OCI-LY3 (cell line): ENCODE results near the gene DHDH.

Experiments
- H2AFZ ChIP-seq: fragments of 200-600, 300-600 bp; shearing (Covaris generic); 2 replicates; pipeline ENCODE4 v1.6.0; 2014; ENCODE audit warnings: antibody characterized with exemption, low read depth, low read length
- H3K27ac ChIP-seq: fragments of 200-600, 300-600 bp; sonication (generic); 2 replicates; pipeline ENCODE4 v1.5.1; 2014; ENCODE audit warnings: mild to moderate bottlenecking, low read length, moderate library complexity, mixed read lengths
- H3K27me3 ChIP-seq: fragments of 200-600, 300-600 bp; sonication (generic); 2 replicates; pipeline ENCODE4 v1.6.1; 2014; ENCODE audit warnings: low read depth, low read length, mixed read lengths
- H3K36me3 ChIP-seq: fragments of 200-600, 300-600 bp; sonication (generic); replicated peaks from 2 replicates; pipeline ENCODE3; 2014; ENCODE audit warnings: low read depth, low read length, mixed read lengths
- H3K4me1 ChIP-seq: fragments of 300-600, 200-600 bp; sonication (generic); 2 replicates; pipeline ENCODE4 v1.6.1; 2014; ENCODE audit warnings: low read length, mixed read lengths
- H3K4me2 ChIP-seq: fragments of 200-600, 300-600 bp; sonication (generic); 2 replicates; pipeline ENCODE4 v1.6.1; 2014; ENCODE audit warnings: low read length, mixed read lengths
- H3K4me3 ChIP-seq: fragments of 300-600, 200-600 bp; sonication (generic); 2 replicates; pipeline ENCODE4 v1.5.1; 2014; ENCODE audit warnings: antibody characterized with exemption, mild to moderate bottlenecking, low read length, moderate library complexity
- H3K79me2 ChIP-seq: fragments of 300-600, 200-600 bp; shearing (Covaris generic); 2 replicates; pipeline ENCODE4 v1.6.1; 2014; ENCODE audit warnings: mild to moderate bottlenecking, low read length, mixed read lengths
- H3K9ac ChIP-seq: fragments of 300-600, 200-600 bp; shearing (Covaris generic); 2 replicates; pipeline ENCODE4 v1.6.0; 2014; ENCODE audit warnings: mild to moderate bottlenecking, low read length, moderate library complexity
- H3K9me3 ChIP-seq: fragments of 200-600, 300-600 bp; shearing (Covaris generic); 2 replicates; pipeline ENCODE4 v1.6.1; 2014; ENCODE audit warnings: low read length, mixed read lengths; ENCODE audit not compliant: insufficient read depth
- H4K20me1 ChIP-seq: fragments of 200-600, 300-600 bp; sonication (generic); 2 replicates; pipeline ENCODE4 v1.6.1; 2016; ENCODE audit warnings: low read length, mixed read lengths; ENCODE audit not compliant: insufficient read depth
- CTCF ChIP-seq: fragments of 200-600, 300-600 bp; sonication (generic); IDR thresholded peaks from 2 replicates; pipeline ENCODE4 v1.5.1; 2014; ENCODE audit warnings: antibody characterized with exemption, low read length, low read depth
- EZH2phosphoT487 ChIP-seq: fragments of 200-600 bp; shearing (Covaris generic); IDR thresholded peaks from 2 replicates; pipeline ENCODE4 v1.6.1; 2018; ENCODE audit warnings: antibody characterized with exemption, mixed run types, low read depth

The DHDH gene

GRCh38 chr19:48935864-48936263, 2.4 kb downstream of the DHDH start:
- Histone ChIP-seq H3K27ac (no peak overlapping the region), H3K9ac (no peak overlapping the region), H4K20me1 (no peaks in the 10 kb centered on the region), H3K4me1 (peaks cover 11% of the 10 kb centered on the region), H3K36me3 (no peaks in the 10 kb centered on the region), H3K4me2 (no peak overlapping the region), H3K4me3 (no peak overlapping the region), H3K9me3 (0 out of 2 replicates have a peak, but pooled peaks cover 2% of the 10 kb centered on the region), H3K27me3 (peaks cover 8% of the 10 kb centered on the region), H2AFZ (no peak overlapping the region), H3K79me2 (no peaks in the 10 kb centered on the region)
- TF ChIP-seq CTCF (no peak), EZH2phosphoT487 (no peak)

GRCh38 chr19:48938256-48938655, 4.8 kb downstream of the DHDH start:
- Histone ChIP-seq H3K27me3 (peaks cover 4% of the 10 kb centered on the region; the same call in 1 of the 2 replicates), H3K9ac (no peak overlapping the region), H3K79me2 (no peaks in the 10 kb centered on the region), H3K27ac (no peak overlapping the region), H4K20me1 (no peaks in the 10 kb centered on the region), H3K4me2 (no peak overlapping the region), H3K4me1 (peaks cover 6% of the 10 kb centered on the region), H3K4me3 (no peak overlapping the region), H2AFZ (no peak overlapping the region), H3K36me3 (no peaks in the 10 kb centered on the region), H3K9me3 (0 out of 2 replicates have a peak, but pooled peaks cover 7% of the 10 kb centered on the region)
- TF ChIP-seq EZH2phosphoT487: no peak
- no peak for TF ChIP-seq CTCF

- Histone ChIP-seq H3K9me3 (0 out of 2 replicates have a peak, but pooled peaks cover 7% of the 10 kb centered on the region), H3K36me3 (no peaks in the 10 kb centered on the region), H3K4me2 (no peak overlapping the region), H4K20me1 (no peaks in the 10 kb centered on the region), H3K27me3 (no peaks in the 10 kb centered on the region), H2AFZ (no peak overlapping the region), H3K4me3 (no peak overlapping the region), H3K4me1 (no peaks in the 10 kb centered on the region), H3K79me2 (no peaks in the 10 kb centered on the region), H3K9ac (no peak overlapping the region), H3K27ac (no peak overlapping the region)
- no peak for TF ChIP-seq CTCF
- TF ChIP-seq EZH2phosphoT487: no peak
These were observed 7.4 kb downstream of the DHDH start for GRCh38 chr19:48940902-48941301.

GRCh38 chr19:48943081-48943480, 9.6 kb downstream of the DHDH start:
- Histone ChIP-seq H3K4me3 (no peak overlapping the region), H3K36me3 (peaks cover 5% of the 10 kb centered on the region), H3K27ac (no peak overlapping the region), H3K9me3 (peaks cover 15% of the 10 kb centered on the region; the same call in 1 of the 2 replicates), H3K9ac (no peak overlapping the region), H2AFZ (no peak overlapping the region), H3K4me2 (no peak overlapping the region), H3K79me2 (no peaks in the 10 kb centered on the region), H3K4me1 (no peaks in the 10 kb centered on the region), H4K20me1 (no peaks in the 10 kb centered on the region), H3K27me3 (no peaks in the 10 kb centered on the region)
- TF ChIP-seq EZH2phosphoT487: no peak
- no peak for TF ChIP-seq CTCF
